Hepatocyte (in vitro differentiated cells): ENCODE measurements around the gene ZNF79.

Experiments used
- EZH2 ChIP-seq: fragments of 200-600 bp; sonication (generic); IDR thresholded peaks from 2 replicates; pipeline ENCODE4 v1.6.1; 2016; ENCODE audit warnings: antibody characterized with exemption, mild to moderate bottlenecking, borderline replicate concordance
- EZH2phosphoT487 ChIP-seq: fragments of 200-600 bp; sonication (generic); IDR thresholded peaks from one replicate; pipeline ENCODE4 v1.6.1; 2018; ENCODE audit warnings: antibody characterized with exemption, mild to moderate bottlenecking, low read depth, moderate library complexity; ENCODE audit not compliant: unreplicated experiment, severe bottlenecking
- TF ChIP-seq, protein P1 (sequence below): fragments of 200-600 bp; sonication (generic); IDR thresholded peaks from 2 replicates; pipeline ENCODE4 v1.5.1; 2016; ENCODE audit warnings: antibody characterized with exemption, mild to moderate bottlenecking; ENCODE audit not compliant: poor library complexity

DNA sequence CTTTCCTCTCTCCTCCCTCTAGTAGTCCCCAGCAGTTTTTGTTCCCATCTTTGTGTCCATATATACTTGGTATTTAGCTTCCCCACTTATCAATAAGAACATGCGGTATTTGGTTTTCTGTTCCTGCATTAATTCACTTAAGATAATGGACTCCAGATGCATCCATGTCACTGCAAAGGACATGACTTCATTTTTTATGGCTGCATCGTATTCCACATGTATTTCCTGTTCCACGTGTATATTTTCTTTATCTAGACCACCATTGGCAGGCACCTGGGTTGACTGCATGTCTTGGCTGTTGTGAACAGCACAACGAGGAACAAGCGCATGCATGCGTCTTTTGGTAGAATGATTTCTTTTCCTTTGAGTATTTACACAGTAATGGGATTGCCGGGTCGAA lies 6.2 kb downstream of the ZNF79 start:
- TF ChIP-seq, protein P1, sequence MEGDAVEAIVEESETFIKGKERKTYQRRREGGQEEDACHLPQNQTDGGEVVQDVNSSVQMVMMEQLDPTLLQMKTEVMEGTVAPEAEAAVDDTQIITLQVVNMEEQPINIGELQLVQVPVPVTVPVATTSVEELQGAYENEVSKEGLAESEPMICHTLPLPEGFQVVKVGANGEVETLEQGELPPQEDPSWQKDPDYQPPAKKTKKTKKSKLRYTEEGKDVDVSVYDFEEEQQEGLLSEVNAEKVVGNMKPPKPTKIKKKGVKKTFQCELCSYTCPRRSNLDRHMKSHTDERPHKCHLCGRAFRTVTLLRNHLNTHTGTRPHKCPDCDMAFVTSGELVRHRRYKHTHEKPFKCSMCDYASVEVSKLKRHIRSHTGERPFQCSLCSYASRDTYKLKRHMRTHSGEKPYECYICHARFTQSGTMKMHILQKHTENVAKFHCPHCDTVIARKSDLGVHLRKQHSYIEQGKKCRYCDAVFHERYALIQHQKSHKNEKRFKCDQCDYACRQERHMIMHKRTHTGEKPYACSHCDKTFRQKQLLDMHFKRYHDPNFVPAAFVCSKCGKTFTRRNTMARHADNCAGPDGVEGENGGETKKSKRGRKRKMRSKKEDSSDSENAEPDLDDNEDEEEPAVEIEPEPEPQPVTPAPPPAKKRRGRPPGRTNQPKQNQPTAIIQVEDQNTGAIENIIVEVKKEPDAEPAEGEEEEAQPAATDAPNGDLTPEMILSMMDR: no peak
- TF ChIP-seq EZH2phosphoT487 (no peak), EZH2 (no peak)
